GM18868 (cell line): ENCODE measurements around the gene SGSM2.
A peak's percentile ranks its signal among the peaks of the same experiment; 100 is the strongest.

Source experiments
- ATAC-seq: cut with Tn5 transposase; IDR thresholded peaks from one replicate; pipeline ENCODE4 v1.9.1; 2021; ENCODE audit warnings: mild to moderate bottlenecking, moderate library complexity; ENCODE audit not compliant: unreplicated experiment

The SGSM2 gene

GRCh38 chr17:2397247-2398171 is 60.2 kb downstream of the SGSM2 start:
- ATAC-seq, result no peak

DNA sequence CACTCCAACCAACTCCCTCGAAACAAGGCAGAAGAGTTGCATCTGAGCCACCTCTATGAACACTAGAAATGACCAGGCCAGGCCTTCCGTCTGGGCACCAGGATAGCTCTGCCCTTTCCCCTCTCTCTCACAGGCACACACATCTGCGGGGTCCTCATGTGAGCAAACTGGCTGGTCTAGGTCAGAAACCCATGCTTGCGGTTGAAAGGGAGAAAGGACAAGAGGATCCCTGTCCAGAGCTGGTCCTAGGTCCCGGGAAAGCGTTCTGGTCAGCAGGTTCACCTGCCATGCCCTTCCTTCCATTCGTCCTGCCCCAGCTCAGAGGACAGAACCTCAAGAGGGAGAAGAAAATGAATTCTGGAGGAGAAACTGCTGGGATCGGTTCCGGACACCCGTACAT is 60.9 kb downstream of the SGSM2 start:
- no peak for ATAC-seq

DNA sequence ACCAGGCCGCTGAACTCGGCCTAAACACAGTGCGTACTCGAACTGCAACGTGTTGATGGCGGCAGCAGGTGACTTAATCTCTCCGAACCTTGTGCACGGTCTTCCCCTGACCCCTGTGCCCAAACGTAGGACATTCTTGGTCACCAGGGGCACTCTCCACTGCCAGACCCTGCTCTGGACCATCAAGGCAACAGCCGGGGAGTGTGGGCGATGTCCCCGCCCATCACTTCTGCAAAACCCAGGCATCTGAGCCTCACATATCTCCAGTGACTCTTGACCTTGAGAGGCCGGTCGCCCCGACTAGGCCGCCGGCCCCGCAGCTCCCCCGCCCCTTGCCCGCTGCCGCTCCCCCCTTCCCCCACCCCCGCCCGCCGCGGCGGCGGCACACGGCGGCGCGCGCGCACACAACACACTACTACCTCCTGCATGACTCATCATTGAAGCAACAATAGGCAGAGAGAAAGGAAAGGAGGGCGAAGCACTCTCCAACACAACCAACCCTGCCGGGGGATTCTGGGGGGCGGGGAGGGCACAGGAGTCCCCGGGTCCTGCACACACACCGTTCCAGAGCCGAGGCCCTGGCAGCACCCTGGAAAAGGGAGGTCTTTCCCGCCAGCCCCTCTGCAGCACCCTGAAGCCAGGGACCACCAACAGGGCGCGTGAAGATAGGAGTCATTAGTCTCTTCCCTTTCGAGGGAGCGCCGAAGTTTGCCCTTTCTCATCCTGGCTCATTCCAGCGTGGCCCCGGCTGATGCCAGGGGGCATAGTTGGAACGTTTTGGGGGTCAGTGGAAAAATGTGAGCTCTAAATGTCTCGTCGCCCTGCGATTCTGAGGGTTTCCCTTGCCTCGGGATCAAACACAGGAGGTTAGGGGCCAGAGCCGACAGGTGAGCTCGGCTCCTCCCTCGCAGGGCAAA is 61.6 kb downstream of the SGSM2 start:
- ATAC-seq, result no peak

GRCh38 chr17:2399572-2400473 is 62.5 kb downstream of the SGSM2 start:
- peak; percentile 49 for ATAC-seq

DNA sequence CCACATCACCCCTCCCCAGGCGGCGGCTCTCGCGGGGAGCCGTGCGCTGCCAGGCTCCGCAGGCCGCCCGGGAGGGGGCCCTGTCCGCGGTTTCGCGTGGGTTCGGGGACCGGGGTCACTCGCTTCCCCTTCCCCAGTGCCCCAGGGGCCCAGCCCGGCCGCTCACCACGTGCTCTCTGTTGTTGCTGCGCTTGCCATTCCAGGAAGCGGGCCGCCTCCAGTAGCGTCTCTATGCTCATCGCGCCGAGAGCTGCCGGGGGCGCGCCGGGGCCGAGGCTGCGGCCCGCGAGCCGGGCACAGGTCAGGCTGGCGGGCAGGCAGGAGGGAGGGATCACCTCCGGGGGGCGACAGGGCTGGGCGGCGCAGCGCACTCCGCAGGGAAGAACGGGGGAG is 63.2 kb downstream of the SGSM2 start:
- no peak for ATAC-seq

DNA sequence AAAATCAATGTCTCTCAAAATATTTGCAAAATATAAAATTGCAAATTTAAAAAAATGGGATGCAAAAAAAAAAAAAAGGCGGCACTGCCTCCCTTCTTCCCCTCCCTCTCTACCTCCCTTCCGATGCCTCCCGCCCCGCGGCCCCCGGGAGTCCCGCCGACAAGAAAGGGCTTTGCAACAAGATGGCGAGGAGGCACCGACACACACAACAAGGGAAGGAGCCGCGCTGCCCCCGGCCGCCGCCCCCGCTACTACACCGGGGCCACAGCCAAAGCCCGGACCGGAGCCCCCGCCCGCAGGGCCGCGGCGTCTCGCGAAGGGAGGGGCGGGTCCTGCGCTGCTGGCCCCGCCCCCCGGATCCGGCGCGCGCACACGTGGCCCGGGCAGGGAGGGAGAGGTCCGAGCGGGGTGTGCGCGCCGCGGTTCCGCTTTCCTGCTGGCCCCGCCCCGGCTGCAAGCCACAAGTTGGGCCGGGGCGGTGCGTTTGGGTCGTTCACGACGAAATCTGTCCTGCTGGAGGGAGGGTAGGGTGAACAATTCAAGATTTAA is 63.6 kb downstream of the SGSM2 start, which contains the start of gene MNT:
MNT (minus strand) TSS at position 184 of the 549 bp plus-strand sequence. CDS start 348 bp downstream, outside the sequence.
- ATAC-seq, result peak; percentile 31

- ATAC-seq, result peak; percentile 44
These were observed 64.3 kb downstream of the SGSM2 start for GRCh38 chr17:2401426-2402221.

DNA sequence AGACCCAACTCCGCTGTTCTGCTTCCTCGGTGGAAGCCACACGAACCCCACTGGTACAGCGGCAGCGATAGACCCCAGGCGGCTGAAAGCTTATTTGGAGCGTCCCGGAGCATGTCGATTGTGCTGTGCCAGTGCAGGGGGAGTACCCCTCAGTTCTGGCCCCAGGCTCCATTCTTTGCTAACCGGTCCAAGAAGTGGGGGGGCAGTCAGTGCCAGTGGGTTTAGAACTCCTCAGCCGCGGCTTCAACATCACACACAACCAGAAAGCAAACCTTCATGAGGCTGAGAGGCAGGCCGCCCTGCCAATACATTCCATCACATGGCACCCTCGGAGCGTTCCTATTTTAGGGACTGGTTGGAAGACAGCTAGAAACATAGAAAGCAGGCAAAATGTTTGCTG is 65.2 kb downstream of the SGSM2 start:
- no peak for ATAC-seq

- no peak for ATAC-seq
These were observed 65.7 kb downstream of the SGSM2 start for GRCh38 chr17:2403044-2403443.

DNA sequence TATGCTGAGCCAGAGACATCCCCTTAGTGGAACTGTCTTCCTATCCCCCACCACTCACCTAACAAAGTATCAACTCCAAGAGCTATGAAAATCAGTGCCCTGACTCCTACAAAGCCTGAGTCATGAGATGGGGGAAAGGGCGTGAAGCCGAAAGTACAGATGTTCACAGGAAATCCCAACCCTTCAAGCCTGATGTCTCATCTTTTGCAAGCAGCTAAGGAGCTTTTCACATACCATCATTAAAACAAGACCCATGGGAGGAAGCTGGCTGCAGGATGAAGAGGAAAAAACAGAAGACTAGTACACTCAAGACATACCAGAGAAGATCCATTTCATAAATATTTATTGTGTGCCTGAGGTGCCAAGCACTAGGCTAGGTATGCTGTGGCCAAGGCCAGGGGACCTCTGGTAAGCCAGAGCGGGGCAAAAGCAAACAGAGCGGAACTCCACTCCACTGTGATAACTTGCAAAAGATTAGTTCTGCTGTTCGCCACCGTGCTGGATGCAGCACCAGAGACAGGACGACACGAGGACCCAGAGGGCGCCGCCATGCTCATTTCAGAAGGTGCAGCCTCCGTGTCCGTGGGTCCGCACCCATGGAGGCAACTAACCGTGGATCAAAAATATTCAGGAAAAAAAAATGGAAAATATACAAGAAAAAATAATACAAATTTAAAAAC is 68.1 kb downstream of the SGSM2 start:
- no peak for ATAC-seq

GRCh38 chr17:2406271-2406902 is 69.1 kb downstream of the SGSM2 start:
- no peak for ATAC-seq

DNA sequence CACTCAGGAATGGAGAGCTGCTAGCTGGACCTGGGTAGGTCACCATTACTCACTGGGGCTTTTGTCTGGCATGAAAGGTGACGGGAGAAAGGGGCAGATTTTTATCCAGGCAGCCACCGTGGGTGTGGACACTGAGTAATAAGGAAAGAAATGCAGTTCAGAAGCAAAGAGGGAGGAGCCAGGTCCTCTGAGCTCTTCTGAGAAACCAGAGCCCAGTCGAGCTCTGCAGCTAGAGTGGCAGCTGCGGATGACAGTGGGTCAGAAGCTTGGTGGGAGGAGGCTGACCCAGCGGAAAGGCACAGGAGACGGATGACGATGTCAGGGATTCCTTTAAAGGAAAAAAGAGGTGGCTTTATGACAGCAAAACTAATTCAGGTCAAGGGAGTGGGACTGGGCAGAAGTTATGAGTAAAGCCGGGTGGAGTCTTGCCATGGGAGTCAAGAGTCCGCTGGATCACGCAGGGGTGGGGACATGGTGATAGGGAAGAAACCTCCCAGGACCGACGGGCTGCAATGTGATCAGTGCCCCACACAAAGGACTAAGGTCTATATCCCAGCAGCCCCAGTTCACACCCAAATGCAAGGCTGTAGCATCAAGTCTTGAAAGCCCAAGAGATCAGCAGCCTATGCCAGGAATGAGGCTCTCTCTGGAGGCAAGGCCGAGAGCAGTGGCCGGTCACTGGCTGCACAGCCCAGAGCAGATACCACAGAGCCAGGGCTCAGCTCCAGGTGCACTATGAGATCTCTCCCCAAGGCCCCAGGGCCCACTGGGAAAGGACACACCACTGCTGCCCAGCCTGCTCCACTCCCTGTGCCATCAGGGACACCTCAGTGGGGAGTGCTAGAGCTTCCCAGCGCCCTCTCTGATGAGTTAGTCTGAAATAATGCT is 69.8 kb downstream of the SGSM2 start:
- no peak for ATAC-seq

GRCh38 chr17:2410951-2411350 is 73.7 kb downstream of the SGSM2 start:
- ATAC-seq, result no peak

DNA sequence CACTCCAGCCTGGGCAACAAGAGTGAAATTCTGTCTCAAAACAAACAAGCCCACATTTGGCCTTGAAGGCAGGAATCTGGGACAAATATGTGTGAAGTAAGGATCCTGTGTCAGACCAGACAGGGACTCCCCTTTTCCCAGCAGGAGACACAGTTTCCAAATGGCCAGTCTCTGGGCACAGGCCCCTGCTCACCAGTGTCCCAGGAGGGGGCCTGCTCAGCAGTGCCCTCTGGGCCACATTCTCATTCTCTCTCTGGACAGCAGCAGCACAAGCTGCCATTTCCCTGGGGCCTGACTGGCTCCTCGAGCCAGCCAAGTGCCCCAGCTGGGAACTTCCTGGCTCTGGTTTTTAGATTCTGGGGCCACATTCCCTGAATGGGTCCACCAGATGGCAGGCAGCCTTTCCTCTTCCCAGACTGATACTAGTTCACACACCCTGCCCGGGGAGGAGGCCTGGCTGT is 75.3 kb downstream of the SGSM2 start:
- no peak for ATAC-seq

GRCh38 chr17:2414446-2415064 is 77.3 kb downstream of the SGSM2 start:
- no peak for ATAC-seq

GRCh38 chr17:2415081-2415480 is 77.8 kb downstream of the SGSM2 start:
- ATAC-seq, result no peak
